Ovary (tissue), 10 donors: ENCODE measurements around the gene PRR13. TPM values are rescaled to one million over a fixed set of nuclear protein-coding genes. Genes with fewer than 3 reads are reported as not detected.
"Not testable (repeated sequence)": the region's sequence is repeated elsewhere in the genome, so short reads cannot be mapped to it uniquely, and the experiment has no call there.

Experiments used
- DNase-seq, 5 donors: peaks; one replicate each; pipeline ENCODE4 v3.0.0-alpha.2; 2019 to 2020
- H3K27ac ChIP-seq, 2 donors: fragments of 200-600 bp; one replicate each; pipeline versions ENCODE4 v1.5.1 to v1.8.0; 2019 to 2022
- H3K27me3 ChIP-seq: fragments of 200-600 bp; one replicate; pipeline ENCODE4 v1.8.0; 2022
- H3K36me3 ChIP-seq: fragments of 200-600 bp; sonication (generic); one replicate; pipeline ENCODE4 v1.5.1; 2019
- H3K4me1 ChIP-seq: one replicate; pipeline ENCODE4 v1.8.1; 2013; ENCODE audit warnings: mild to moderate bottlenecking, moderate library complexity; ENCODE audit not compliant: insufficient read depth
- H3K4me3 ChIP-seq: fragments of 200-600 bp; sonication (generic); one replicate; pipeline ENCODE4 v1.5.1; 2017
- H3K9me3 ChIP-seq, 2 donors: fragments of 200-600 bp in 1 of 2; sonication (generic) in 1 of 2; one replicate each; pipeline versions ENCODE4 v1.5.1 to v1.8.1; 2013 to 2019; ENCODE audit warnings: mild to moderate bottlenecking in 1 of 2, moderate library complexity in 1 of 2
- EP300 ChIP-seq: sonication (generic); formaldehyde crosslinking; IDR thresholded peaks from one replicate; pipeline ENCODE4 v1.6.1; 2017; ENCODE audit warnings: antibody characterized with exemption
- POLR2A ChIP-seq: fragments of 450-650 bp; IDR thresholded peaks from one replicate; pipeline ENCODE4 v1.6.1; 2017; ENCODE audit warnings: antibody characterized with exemption, mild to moderate bottlenecking, moderate library complexity
- WGBS, 3 donors: extraction: QIAGEN DNeasy Blood & Tissue Kit in 1 of 3; methylation state at CpG; one replicate each; pipeline versions ENCODE4 v1.1.5 to v1.1.7; 2013 to 2017; 5-methylcytosine and 5-hydroxymethylcytosine counted together
- intact Hi-C, 4 donors: fragments of 100-400 bp; cut with DNase I; formaldehyde crosslinking; loops; one replicate each; pipeline versions ENCODE4 v1.11.0 to v1.15.1; 2022 to 2023
- long read RNA-seq, 3 donors: library from polyadenylated mRNA in 2 of 3; unstranded in 2 of 3; transcript quantifications; one replicate each; pipeline ENCODE4 v2.0.0 and lab custom pipeline, GENCODE V29; 2021 to 2026
- polyA plus RNA-seq, 2 donors: library from polyadenylated mRNA; stranded (reverse); fragments of 200-250 nt in 1 of 2; fragments of 350-450 nt in 1 of 2; fragmentation: Illumina TruSeq in 1 of 2; extraction: RNeasy Lipid Tissue Mini Kit (QIAGEN cat#74804) in 1 of 2; gene quantifications; one replicate each; pipeline ENCODE4 v1.2.3, GENCODE V29; 2013 to 2014
- total RNA-seq, 7 donors: library from RNA; depleted of rRNA in 2 of 7; stranded (reverse); fragments of >200 nt in 2 of 7; fragmentation: NEBNext Ultra II Directional in 3 of 7; extraction: Animal tissue kit (Norgen Biotek cat#: 25700) in 3 of 7; gene quantifications; one replicate each; pipeline versions ENCODE4 v1.1.0 to v1.2.4, GENCODE V29; 2016 to 2023
- TF ChIP-seq, protein P1 (sequence below), 3 donors: fragments of 450-650 bp in 2 of 3; fragments of 200-600 bp in 1 of 3; IDR thresholded peaks; one replicate each; pipeline versions ENCODE4 v1.5.1 to v1.8.0; 2016 to 2022; ENCODE audit warnings: antibody characterized with exemption in 3 of 3, mild to moderate bottlenecking in 1 of 3
- donor health status: DM: no; HTN: no; CAD: no; lungs with moderate emphysema.
- donor health status: DM: no; HTN: no; CAD: no.
- donor health status: Bipolar disorder and iron deficiency.
- donor health status: DM: yes; HTN: yes; CAD: no.
- donor health status: DM: no; HTN: no; CAD: no.
- donor health status: DM: yes; HTN: yes; CAD: no.

Gene PRR13
- total RNA-seq (100 to 1,000 TPM in 4 of 7 donors, 10 to 100 TPM in 3; 46.1 to 131 (median 116) TPM), polyA plus RNA-seq (100 to 1,000 TPM; 125 to 320 TPM)
- long read RNA-seq, donor 1, transcript PRR13-202 (4 exons, 1,229 nt), result major isoform, 147 of 184 reads
- long read RNA-seq, donor 1, transcript PRR13-209 (4 exons, 625 nt), result minor isoform, 12 of 184 reads
- long read RNA-seq, donor 1, partial matches to known transcripts, result 18 of 184 reads
- long read RNA-seq, donor 1, other reads (novel, unspliced or antisense), result 4 of 184 reads
- long read RNA-seq, donor 2, transcript PRR13-202 (4 exons, 1,229 nt), result major isoform, 18 of 34 reads
- long read RNA-seq, donor 2, partial matches to known transcripts, result 7 of 34 reads
- long read RNA-seq, donor 2, other reads (novel, unspliced or antisense), result 0 of 34 reads
- long read RNA-seq, donor 3, transcript PRR13-209 (4 exons, 625 nt), result minor isoform, 14 of 118 reads
- long read RNA-seq, donor 3, transcript PRR13-202 (4 exons, 1,229 nt), result major isoform, 90 of 118 reads
- long read RNA-seq, donor 3, partial matches to known transcripts, result 10 of 118 reads
- long read RNA-seq, donor 3, other reads (novel, unspliced or antisense), result 3 of 118 reads

DNA sequence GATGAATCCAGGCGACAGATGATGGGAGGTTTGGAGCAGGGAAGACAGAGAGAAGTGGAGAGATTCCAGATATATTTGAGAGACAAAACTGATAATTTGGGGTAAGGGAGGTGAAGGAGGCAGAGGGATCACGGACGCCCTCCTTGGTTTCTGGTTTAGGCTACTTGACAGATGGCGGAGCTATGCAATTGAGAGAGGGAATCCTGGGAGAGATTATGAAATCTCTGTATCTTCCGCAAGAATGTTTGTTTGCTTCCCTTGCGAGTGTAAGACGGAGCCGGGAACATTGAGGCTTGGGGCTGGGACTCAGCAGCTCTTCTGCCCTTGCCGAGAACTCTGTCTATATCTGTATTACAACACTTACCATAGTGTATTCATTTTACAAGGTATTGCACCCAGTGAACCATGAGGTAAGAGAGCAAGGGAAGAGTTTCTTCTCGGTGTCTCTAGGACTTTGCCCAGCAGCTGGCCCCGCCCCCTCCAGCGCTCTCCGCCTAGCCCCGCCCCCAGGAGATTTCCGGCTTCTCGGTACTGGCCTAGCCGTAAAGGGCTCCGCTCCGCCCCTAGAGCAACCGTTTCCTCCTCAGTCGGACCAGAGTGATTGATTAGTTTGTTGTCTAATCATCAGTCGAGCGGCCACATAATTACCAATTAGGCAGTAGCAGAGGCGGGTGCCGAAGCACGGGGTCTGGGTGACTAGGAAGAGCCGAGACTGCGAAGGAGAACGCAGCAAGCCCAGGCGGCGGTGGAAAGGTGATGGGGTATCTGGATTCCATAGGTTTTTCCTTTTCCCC, at the start of gene PRR13:
Gene PRR13 (plus strand): TSS at position 695 of the 794 bp plus-strand sequence. CDS start 981 bp downstream, outside the sequence.
- H3K4me1 ChIP-seq, result peaks cover 5% of the 10 kb centered on the region
- intact Hi-C loops, result loop anchor here in 1 of 4 donors (5.0 kb wide), 1 partner anchor 61 kb away; the partner anchor contains the start of gene TARBP2
- no peaks in the 10 kb centered on the region for H3K9me3 ChIP-seq
- peak within 1 kb of the TSS; percentile 75 for H3K4me3 ChIP-seq
- DNase-seq, result peak; percentile 97 to 99 (median 98)
- WGBS, 3 donors, result 1 to 2% (median 1%) methylated on average over 31 of the region's 31 CpGs
- TF ChIP-seq EP300 (no peak), POLR2A (peak; percentile 97)
- TF ChIP-seq, protein P1, sequence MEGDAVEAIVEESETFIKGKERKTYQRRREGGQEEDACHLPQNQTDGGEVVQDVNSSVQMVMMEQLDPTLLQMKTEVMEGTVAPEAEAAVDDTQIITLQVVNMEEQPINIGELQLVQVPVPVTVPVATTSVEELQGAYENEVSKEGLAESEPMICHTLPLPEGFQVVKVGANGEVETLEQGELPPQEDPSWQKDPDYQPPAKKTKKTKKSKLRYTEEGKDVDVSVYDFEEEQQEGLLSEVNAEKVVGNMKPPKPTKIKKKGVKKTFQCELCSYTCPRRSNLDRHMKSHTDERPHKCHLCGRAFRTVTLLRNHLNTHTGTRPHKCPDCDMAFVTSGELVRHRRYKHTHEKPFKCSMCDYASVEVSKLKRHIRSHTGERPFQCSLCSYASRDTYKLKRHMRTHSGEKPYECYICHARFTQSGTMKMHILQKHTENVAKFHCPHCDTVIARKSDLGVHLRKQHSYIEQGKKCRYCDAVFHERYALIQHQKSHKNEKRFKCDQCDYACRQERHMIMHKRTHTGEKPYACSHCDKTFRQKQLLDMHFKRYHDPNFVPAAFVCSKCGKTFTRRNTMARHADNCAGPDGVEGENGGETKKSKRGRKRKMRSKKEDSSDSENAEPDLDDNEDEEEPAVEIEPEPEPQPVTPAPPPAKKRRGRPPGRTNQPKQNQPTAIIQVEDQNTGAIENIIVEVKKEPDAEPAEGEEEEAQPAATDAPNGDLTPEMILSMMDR (IDR thresholded peaks at IDR 0.05), result no peak
- H3K36me3 ChIP-seq, result no peaks in the 10 kb centered on the region
- no peaks in the 10 kb centered on the region for H3K27me3 ChIP-seq
- H3K27ac ChIP-seq, result peak within 1 kb of the TSS; percentile 79 to 85

- DNase-seq, result no peak
- 91 to 98% (median 96%) methylated on average over 7 of the region's 7 CpGs for WGBS, 3 donors
- no peak for TF ChIP-seq POLR2A
- TF ChIP-seq, protein P1 (IDR thresholded peaks at IDR 0.05), result no peak
- TF ChIP-seq EP300, result no peak
- no peaks in the 10 kb centered on the region for H3K9me3 ChIP-seq
- no peaks in the 10 kb centered on the region for H3K36me3 ChIP-seq
- H3K27me3 ChIP-seq, result no peaks in the 10 kb centered on the region
- H3K27ac ChIP-seq, result no peak overlapping the region
- H3K4me1 ChIP-seq, result peaks cover 2% of the 10 kb centered on the region
- H3K4me3 ChIP-seq, result no peak overlapping the region
- intact Hi-C loops, result no loop called here
Observed at GRCh38 chr12:53399896-53400295, 41.6 kb upstream of the PRR13 start.

DNA sequence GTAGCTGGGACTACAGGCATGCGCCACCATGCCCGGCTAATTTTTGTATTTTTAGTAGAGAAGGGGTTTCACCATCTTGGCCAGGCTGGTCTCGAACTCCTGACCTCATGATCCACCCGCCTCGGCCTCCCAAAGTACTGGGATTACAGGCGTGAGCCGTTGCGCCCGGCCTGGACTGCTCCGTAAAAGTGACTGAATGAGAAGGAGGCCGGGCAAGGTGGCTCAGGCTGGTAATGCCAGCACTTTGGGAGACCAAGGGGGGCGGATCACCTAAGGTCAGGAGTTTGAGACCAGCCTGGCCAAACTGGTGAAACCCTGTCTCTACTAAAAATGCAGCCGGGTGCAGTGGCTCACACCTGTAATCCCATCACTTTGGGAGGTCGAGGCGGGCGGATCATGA, 39.2 kb upstream of the PRR13 start:
- intact Hi-C loops, H3K4me1 ChIP-seq, H3K36me3 ChIP-seq, H3K9me3 ChIP-seq, H3K4me3 ChIP-seq, DNase-seq, H3K27ac ChIP-seq, H3K27me3 ChIP-seq: not testable (repeated sequence)
- 92 to 94% (median 94%) methylated on average over 16 of the region's 16 CpGs for WGBS, 3 donors

GRCh38 chr12:53402871-53403270, 38.7 kb upstream of the PRR13 start:
- Histone ChIP-seq H3K36me3 (no peaks in the 10 kb centered on the region), H3K4me1 (peaks cover 2% of the 10 kb centered on the region), H3K27ac (no peak overlapping the region), H3K4me3 (no peak overlapping the region), H3K9me3 (no peaks in the 10 kb centered on the region), H3K27me3 (no peaks in the 10 kb centered on the region)
- intact Hi-C loops, result no loop called here
- 21 to 30% (median 28%) methylated on average over 7 of the region's 7 CpGs for WGBS, 3 donors
- peak in 1 of 5 donors; percentile 35 for DNase-seq
- TF ChIP-seq EP300, result no peak
- no peak for TF ChIP-seq POLR2A
- TF ChIP-seq, protein P1 (IDR thresholded peaks at IDR 0.05), result no peak
